A549 (cell line): ENCODE results near the gene GALNT8.
"Not testable (repeated sequence)": the region's sequence is repeated elsewhere in the genome, so short reads cannot be mapped to it uniquely, and the experiment has no call there.

Experiments
- CHD4 ChIP-seq: fragments of 200-600 bp; sonication (generic); IDR thresholded peaks from 2 replicates; pipeline ENCODE4 v1.6.1; 2016; ENCODE audit warnings: antibody characterized with exemption, mild to moderate bottlenecking, borderline replicate concordance
- HDAC2 ChIP-seq: fragments of 200-600 bp; sonication (generic); IDR thresholded peaks from 2 replicates; pipeline ENCODE4 v1.6.1; 2016
- JUN ChIP-seq, 2 experiments: fragments of >200 bp; sonication (Bioruptor Twin); formaldehyde crosslinking; IDR thresholded peaks; 2 replicates in 1 of 2; 3 replicates in 1 of 2; pipeline ENCODE4 v1.6.1; 2016 to 2017
- JUNB ChIP-seq: fragments of >200 bp; sonication (Bioruptor Twin); formaldehyde crosslinking; IDR thresholded peaks from 2 replicates; pipeline ENCODE4 v1.6.1; 2016
- MYC ChIP-seq: IDR thresholded peaks from 2 replicates; pipeline ENCODE4 v1.6.1; 2012; ENCODE audit warnings: mild to moderate bottlenecking, inconsistent platforms, low read length, improper control_type of control experiment, borderline replicate concordance
- NFE2L2 ChIP-seq: fragments of 150-350 bp; conservative IDR thresholded peaks from 2 replicates; pipeline ENCODE4 v1.6.1; 2014; ENCODE audit warnings: low read length
- POLR2A ChIP-seq: IDR thresholded peaks from 2 replicates; pipeline ENCODE4 v1.6.1; 2012; ENCODE audit warnings: mild to moderate bottlenecking, low read length
- SREBF2 ChIP-seq: fragments of 450-650 bp; IDR thresholded peaks from 2 replicates; pipeline ENCODE4 v1.6.1; 2014; ENCODE audit warnings: mild to moderate bottlenecking, moderate library complexity
- TF ChIP-seq, protein P1 (sequence below): fragments of >200 bp; sonication (Bioruptor Twin); formaldehyde crosslinking; IDR thresholded peaks from 3 replicates; pipeline ENCODE4 v1.5.1; 2016
- TF ChIP-seq, protein P2 (sequence below): IDR thresholded peaks from 2 replicates; pipeline ENCODE4 v1.6.1; 2012
- TF ChIP-seq, protein P3 (sequence below): fragments of 200-600 bp; sonication (generic); IDR thresholded peaks from 2 replicates; pipeline ENCODE4 v1.6.1; 2016; ENCODE audit warnings: antibody characterized with exemption, mild to moderate bottlenecking, moderate library complexity

DNA sequence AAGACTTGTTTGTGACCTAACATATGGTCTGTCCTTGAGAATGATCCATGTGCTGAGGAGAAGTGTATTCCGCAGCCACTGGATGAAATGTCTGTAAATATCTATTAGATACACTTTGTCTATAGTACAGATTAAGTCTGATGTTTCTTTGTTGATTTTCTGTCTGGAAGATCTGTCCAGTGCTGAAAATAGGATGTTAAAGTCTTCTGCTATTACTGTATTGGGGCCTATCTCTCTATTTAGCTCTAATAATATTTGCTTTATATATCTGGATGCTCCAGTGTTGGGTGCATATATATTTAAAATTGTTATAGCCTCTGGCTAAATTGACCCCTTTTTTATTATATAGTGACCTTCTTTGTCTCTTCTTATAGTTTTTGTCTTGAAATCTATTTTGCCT lies 31.5 kb downstream of the GALNT8 start:
- not testable (repeated sequence) for TF ChIP-seq MYC; SREBF2; NFE2L2; HDAC2; JUN (IDR thresholded peaks at IDR 0.05); CHD4; POLR2A; JUNB
- TF ChIP-seq, protein P1, sequence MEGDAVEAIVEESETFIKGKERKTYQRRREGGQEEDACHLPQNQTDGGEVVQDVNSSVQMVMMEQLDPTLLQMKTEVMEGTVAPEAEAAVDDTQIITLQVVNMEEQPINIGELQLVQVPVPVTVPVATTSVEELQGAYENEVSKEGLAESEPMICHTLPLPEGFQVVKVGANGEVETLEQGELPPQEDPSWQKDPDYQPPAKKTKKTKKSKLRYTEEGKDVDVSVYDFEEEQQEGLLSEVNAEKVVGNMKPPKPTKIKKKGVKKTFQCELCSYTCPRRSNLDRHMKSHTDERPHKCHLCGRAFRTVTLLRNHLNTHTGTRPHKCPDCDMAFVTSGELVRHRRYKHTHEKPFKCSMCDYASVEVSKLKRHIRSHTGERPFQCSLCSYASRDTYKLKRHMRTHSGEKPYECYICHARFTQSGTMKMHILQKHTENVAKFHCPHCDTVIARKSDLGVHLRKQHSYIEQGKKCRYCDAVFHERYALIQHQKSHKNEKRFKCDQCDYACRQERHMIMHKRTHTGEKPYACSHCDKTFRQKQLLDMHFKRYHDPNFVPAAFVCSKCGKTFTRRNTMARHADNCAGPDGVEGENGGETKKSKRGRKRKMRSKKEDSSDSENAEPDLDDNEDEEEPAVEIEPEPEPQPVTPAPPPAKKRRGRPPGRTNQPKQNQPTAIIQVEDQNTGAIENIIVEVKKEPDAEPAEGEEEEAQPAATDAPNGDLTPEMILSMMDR, result not testable (repeated sequence)
- TF ChIP-seq, protein P2, sequence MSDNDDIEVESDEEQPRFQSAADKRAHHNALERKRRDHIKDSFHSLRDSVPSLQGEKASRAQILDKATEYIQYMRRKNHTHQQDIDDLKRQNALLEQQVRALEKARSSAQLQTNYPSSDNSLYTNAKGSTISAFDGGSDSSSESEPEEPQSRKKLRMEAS, result not testable (repeated sequence)
- TF ChIP-seq, protein P3, sequence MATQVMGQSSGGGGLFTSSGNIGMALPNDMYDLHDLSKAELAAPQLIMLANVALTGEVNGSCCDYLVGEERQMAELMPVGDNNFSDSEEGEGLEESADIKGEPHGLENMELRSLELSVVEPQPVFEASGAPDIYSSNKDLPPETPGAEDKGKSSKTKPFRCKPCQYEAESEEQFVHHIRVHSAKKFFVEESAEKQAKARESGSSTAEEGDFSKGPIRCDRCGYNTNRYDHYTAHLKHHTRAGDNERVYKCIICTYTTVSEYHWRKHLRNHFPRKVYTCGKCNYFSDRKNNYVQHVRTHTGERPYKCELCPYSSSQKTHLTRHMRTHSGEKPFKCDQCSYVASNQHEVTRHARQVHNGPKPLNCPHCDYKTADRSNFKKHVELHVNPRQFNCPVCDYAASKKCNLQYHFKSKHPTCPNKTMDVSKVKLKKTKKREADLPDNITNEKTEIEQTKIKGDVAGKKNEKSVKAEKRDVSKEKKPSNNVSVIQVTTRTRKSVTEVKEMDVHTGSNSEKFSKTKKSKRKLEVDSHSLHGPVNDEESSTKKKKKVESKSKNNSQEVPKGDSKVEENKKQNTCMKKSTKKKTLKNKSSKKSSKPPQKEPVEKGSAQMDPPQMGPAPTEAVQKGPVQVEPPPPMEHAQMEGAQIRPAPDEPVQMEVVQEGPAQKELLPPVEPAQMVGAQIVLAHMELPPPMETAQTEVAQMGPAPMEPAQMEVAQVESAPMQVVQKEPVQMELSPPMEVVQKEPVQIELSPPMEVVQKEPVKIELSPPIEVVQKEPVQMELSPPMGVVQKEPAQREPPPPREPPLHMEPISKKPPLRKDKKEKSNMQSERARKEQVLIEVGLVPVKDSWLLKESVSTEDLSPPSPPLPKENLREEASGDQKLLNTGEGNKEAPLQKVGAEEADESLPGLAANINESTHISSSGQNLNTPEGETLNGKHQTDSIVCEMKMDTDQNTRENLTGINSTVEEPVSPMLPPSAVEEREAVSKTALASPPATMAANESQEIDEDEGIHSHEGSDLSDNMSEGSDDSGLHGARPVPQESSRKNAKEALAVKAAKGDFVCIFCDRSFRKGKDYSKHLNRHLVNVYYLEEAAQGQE, result peak; percentile 71; the same call in 1 of the 2 replicates
